HG02610 (cell line): Measurements from ENCODE around the gene CAPZB.
A peak's percentile ranks its signal among the peaks of the same experiment; 100 is the strongest.
"Not testable (repeated sequence)": the region's sequence is repeated elsewhere in the genome, so short reads cannot be mapped to it uniquely, and the experiment has no call there.

Experiments
- ATAC-seq: cut with Tn5 transposase; IDR thresholded peaks from one replicate; pipeline ENCODE4 v1.9.1; 2021; ENCODE audit warnings: mild to moderate bottlenecking, moderate library complexity; ENCODE audit not compliant: unreplicated experiment

Gene CAPZB

GRCh38 chr1:19499887-19500286 lies 14.5 kb upstream of the CAPZB start:
- ATAC-seq, result not testable (repeated sequence)

- ATAC-seq, result not testable (repeated sequence)
Observed at GRCh38 chr1:19497443-19497842, 12.1 kb upstream of the CAPZB start.

GRCh38 chr1:19496527-19496874 lies 11.2 kb upstream of the CAPZB start:
- ATAC-seq, result no peak

GRCh38 chr1:19495799-19496526 lies 10.6 kb upstream of the CAPZB start:
- no peak for ATAC-seq

- no peak for ATAC-seq
Observed at GRCh38 chr1:19495000-19495656, 9.8 kb upstream of the CAPZB start.

GRCh38 chr1:19493547-19493946 lies 8.2 kb upstream of the CAPZB start:
- ATAC-seq, result no peak

- ATAC-seq, result no peak
Observed at GRCh38 chr1:19489996-19490395, 4.7 kb upstream of the CAPZB start.

GRCh38 chr1:19488136-19488535 lies 2.8 kb upstream of the CAPZB start:
- ATAC-seq, result no peak

GRCh38 chr1:19484798-19485361 lies 459 bp downstream of the CAPZB start:
- peak; percentile 1 for ATAC-seq

- no peak for ATAC-seq
Observed at GRCh38 chr1:19484338-19484797, 971 bp downstream of the CAPZB start.

- ATAC-seq, result no peak
Observed at GRCh38 chr1:19483691-19484090, 1.6 kb downstream of the CAPZB start.

GRCh38 chr1:19483261-19483660 lies 2.1 kb downstream of the CAPZB start:
- ATAC-seq, result no peak

GRCh38 chr1:19481826-19482398 lies 3.4 kb downstream of the CAPZB start:
- ATAC-seq, result no peak

GRCh38 chr1:19480282-19480681 lies 5.1 kb downstream of the CAPZB start:
- ATAC-seq, result no peak

- no peak for ATAC-seq
Observed at GRCh38 chr1:19479351-19480120, 5.8 kb downstream of the CAPZB start.

- ATAC-seq, result no peak
Observed at GRCh38 chr1:19478322-19478721, 7.0 kb downstream of the CAPZB start.

- ATAC-seq, result peak; percentile 38
Observed at GRCh38 chr1:19477284-19478249, 7.8 kb downstream of the CAPZB start.

- peak; percentile 38 for ATAC-seq
Observed at GRCh38 chr1:19476450-19477190, 8.7 kb downstream of the CAPZB start.

- ATAC-seq, result no peak
Observed at GRCh38 chr1:19475296-19475695, 10.0 kb downstream of the CAPZB start.
